Suppressor macrophage treated with lipopolysaccharide for 1 hour (primary cell): ENCODE results near the gene TGFBR3L.

Experiments
- DNase-seq, 3 donors: peaks; one replicate each; pipeline ENCODE4 v3.0.0-alpha.2; 2020 to 2022

TGFBR3L gene

GRCh38 chr19:7918615-7919421, 4.2 kb downstream of the TGFBR3L start:
- DNase-seq = no peak

GRCh38 chr19:7919610-7920518, 5.2 kb downstream of the TGFBR3L start, which contains the start of gene SNAPC2:
TSS of gene SNAPC2 (plus strand) at chr19:7920338. CDS start at chr19:7920367, 29 bp downstream.
- peak; percentile 96 to 98 (median 97) for DNase-seq

- DNase-seq = peak; percentile 96 to 100 (median 100)
These were observed 6.1 kb downstream of the TGFBR3L start for GRCh38 chr19:7920519-7921301.

GRCh38 chr19:7921302-7921966, 6.8 kb downstream of the TGFBR3L start:
- no peak for DNase-seq

GRCh38 chr19:7921967-7922835, 7.6 kb downstream of the TGFBR3L start:
- DNase-seq = no peak

- no peak for DNase-seq
These were observed 8.2 kb downstream of the TGFBR3L start for GRCh38 chr19:7922836-7923195.

GRCh38 chr19:7923295-7924191, 8.9 kb downstream of the TGFBR3L start:
- no peak for DNase-seq

- DNase-seq = no peak
These were observed 9.6 kb downstream of the TGFBR3L start for GRCh38 chr19:7924241-7924640.

- no peak for DNase-seq
These were observed 10.1 kb downstream of the TGFBR3L start for GRCh38 chr19:7924651-7925170.

GRCh38 chr19:7925171-7925851, 10.7 kb downstream of the TGFBR3L start:
- DNase-seq = peak; percentile 71 to 85 (median 76)

GRCh38 chr19:7926021-7926726, 11.5 kb downstream of the TGFBR3L start, which contains the start of gene CTXN1:
TSS of gene CTXN1 (minus strand) at chr19:7926135. CDS start at chr19:7925538, 597 bp downstream.
- DNase-seq = peak; percentile 50 to 87 (median 73)

- DNase-seq = no peak
These were observed 12.3 kb downstream of the TGFBR3L start for GRCh38 chr19:7926727-7927604.

- DNase-seq = no peak
These were observed 13.1 kb downstream of the TGFBR3L start for GRCh38 chr19:7927605-7928333.

GRCh38 chr19:7928334-7928706, 13.7 kb downstream of the TGFBR3L start:
- DNase-seq = no peak

- peak; percentile 30 to 68 (median 56) for DNase-seq
These were observed 14.4 kb downstream of the TGFBR3L start for GRCh38 chr19:7928741-7929701.
